GM12878 (cell line): ENCODE results near the gene INVS. TPM values are rescaled to one million over a fixed set of nuclear protein-coding genes. Genes with fewer than 3 reads are reported as not detected.

Source experiments
- ATAC-seq: fragments of 200-7000 bp; cut with Tn5 transposase; 3 replicates; pipeline ENCODE4 v1.9.1; 2020; ENCODE audit warnings: mild to moderate bottlenecking, moderate library complexity
- BruUV-seq: library from RNA; stranded (reverse); fragments of 400-500 nt; replicated peaks from 2 replicates; lab custom pipeline; 2021; lab: Mats Ljungman, UMichigan
- CTCF ChIA-PET: fragments of 300-600 bp; sonication (Branson Sonifier 250); formaldehyde crosslinking; extraction: SDS; loops from one replicate; lab custom pipeline; 2021; ENCODE audit warnings: inconsistent platforms; lab: Yijun Ruan, JAX
- POLR2A ChIA-PET: fragments of 350-600 bp; formaldehyde crosslinking; extraction: SDS; loops from one replicate; lab custom pipeline; 2021; ENCODE audit warnings: inconsistent platforms; lab: Charles Lee
- RAD21 ChIA-PET: fragments of 300-600 bp; sonication (Branson Sonifier 250); formaldehyde crosslinking; loops from one replicate; lab custom pipeline; 2023; ENCODE audit warnings: antibody characterized with exemption; ENCODE audit not compliant: unreplicated experiment; lab: Charles Lee
- SMC1A ChIA-PET: fragments of 300-600 bp; sonication (Branson Sonifier 250); formaldehyde crosslinking; loops from one replicate; lab custom pipeline; 2023; ENCODE audit not compliant: unreplicated experiment, uncharacterized antibody; lab: Charles Lee
- DNase-seq: peaks from one replicate; pipeline ENCODE4 v3.0.0-alpha.2; 2011; ENCODE audit warnings: low read depth, low spot score
- FAIRE-seq: peaks from 3 replicates; lab custom pipeline; 2011; peaks lifted over from hg19 to GRCh38; lab: Jason Lieb, UNC
- H2AFZ ChIP-seq: 2 replicates; pipeline ENCODE4 v1.6.0; 2011; ENCODE audit warnings: low read depth, low read length, control low read depth; ENCODE audit not compliant: control insufficient read depth
- H3K27ac ChIP-seq: 2 replicates; pipeline ENCODE4 v1.5.1; 2011; ENCODE audit warnings: control low read depth; ENCODE audit not compliant: control insufficient read depth, insufficient read depth
- H3K27me3 ChIP-seq, 2 experiments: replicated peaks in 1 of 2; 2 replicates each; pipeline versions ENCODE4 v1.6.0 to v1.6.1; 2011; ENCODE audit warnings: low read length in 1 of 2; ENCODE audit not compliant: control insufficient read depth in 2 of 2, insufficient read depth in 2 of 2
- H3K36me3 ChIP-seq, 2 experiments: 2 replicates each; pipeline ENCODE4 v1.5.1; 2011; ENCODE audit warnings: low read length in 1 of 2; ENCODE audit not compliant: control insufficient read depth in 2 of 2, insufficient read depth in 2 of 2
- H3K4me1 ChIP-seq: 2 replicates; pipeline ENCODE4 v1.6.1; 2011; ENCODE audit warnings: mild to moderate bottlenecking, low read length, moderate library complexity, mixed read lengths; ENCODE audit not compliant: control insufficient read depth, insufficient read depth
- H3K4me2 ChIP-seq: 2 replicates; pipeline ENCODE4 v1.6.0; 2011; ENCODE audit warnings: control low read depth; ENCODE audit not compliant: control insufficient read depth, insufficient read depth
- H3K4me3 ChIP-seq: fragments of 200-600 bp; sonication (generic); 2 replicates; pipeline ENCODE4 v1.5.1; 2016
- H3K79me2 ChIP-seq: 2 replicates; pipeline ENCODE4 v1.6.0; 2011; ENCODE audit warnings: low read length; ENCODE audit not compliant: control insufficient read depth, insufficient read depth
- H3K9ac ChIP-seq: 2 replicates; pipeline ENCODE4 v1.8.0; 2011; ENCODE audit warnings: low read length, control low read depth, mixed read lengths; ENCODE audit not compliant: control insufficient read depth, insufficient read depth
- H3K9me3 ChIP-seq: replicated peaks from 3 replicates; pipeline ENCODE4 v1.5.1; 2011; ENCODE audit warnings: mild to moderate bottlenecking, low read length; ENCODE audit not compliant: control insufficient read depth, insufficient read depth
- H4K20me1 ChIP-seq: 2 replicates; pipeline ENCODE4 v1.6.0; 2011; ENCODE audit not compliant: control insufficient read depth, insufficient read depth
- CTCF ChIP-seq, 3 experiments: IDR thresholded peaks in 2 of 3; conservative IDR thresholded peaks in 1 of 3; 2 replicates each; pipeline ENCODE4 v1.5.1; 2011; ENCODE audit warnings: low read depth in 3 of 3, low read length in 3 of 3, mild to moderate bottlenecking in 3 of 3, control low read depth in 2 of 3, moderate library complexity in 2 of 3, inconsistent platforms in 1 of 3, mixed read lengths in 1 of 3; ENCODE audit not compliant: control insufficient read depth in 2 of 3, insufficient read depth in 1 of 3; ENCODE audit errors: extremely low read depth in 1 of 3
- E2F4 ChIP-seq: IDR thresholded peaks from 2 replicates; pipeline ENCODE4 v1.6.1; 2012; ENCODE audit warnings: low read depth, low read length, improper control_type of control experiment
- RUNX3 ChIP-seq: IDR thresholded peaks from 2 replicates; pipeline ENCODE4 v1.6.1; 2012; ENCODE audit warnings: low read length, inconsistent platforms
- SREBF1 ChIP-seq: IDR thresholded peaks from 2 replicates; pipeline ENCODE4 v1.6.1; 2012; ENCODE audit warnings: mild to moderate bottlenecking, low read length
- TAF1 ChIP-seq: IDR thresholded peaks from 2 replicates; pipeline ENCODE4 v1.6.1; 2011; ENCODE audit warnings: mild to moderate bottlenecking, low read depth, low read length, borderline replicate concordance
- WGBS: methylation state at CpG from one replicate; pipeline ENCODE4 v1.1.6; 2016; ENCODE audit warnings: low lambda C conversion rate; ENCODE audit not compliant: insufficient replicate concordance, insufficient coverage; ENCODE audit errors: missing lambda C conversion rate; 5-methylcytosine and 5-hydroxymethylcytosine counted together
- in situ Hi-C: fragments of 300-500 bp; cut with MboI; formaldehyde crosslinking; loops from 9 replicates; pipeline ENCODE4 v1.14.3; 2018; ENCODE audit warnings: mixed read lengths
- intact Hi-C: fragments of 100-400 bp; cut with micrococcal nuclease; formaldehyde crosslinking; loops from one replicate; pipeline ENCODE4 v1.14.2; 2022; ENCODE audit not compliant: unreplicated experiment
- polyA plus RNA-seq, 11 experiments: library from polyadenylated mRNA; depleted of rRNA in 4 of 11; unstranded in 6 of 11; stranded (reverse) in 5 of 11; fragments of >200 nt; fragmentation: Nextera tagmentation in 4 of 11; fragmentation: Illumina TruSeq in 1 of 11; extraction: Ambion mirVana in 4 of 11; extraction: Trizol in 1 of 11; gene quantifications; 1 replicate in 1 of 11; 2 replicates in 10 of 11; pipeline versions ENCODE4 v1.2.1 to v1.2.3, GENCODE V29; 2011 to 2016; ENCODE audit warnings: inconsistent platforms in 2 of 11, missing spikeins in 2 of 11, low read depth in 1 of 11
- total RNA-seq, 4 experiments: library from RNA; depleted of rRNA in 3 of 4; stranded (reverse); fragments of >200 nt in 3 of 4; fragmentation: Illumina TruSeq in 1 of 4; extraction: Trizol in 1 of 4; gene quantifications; 2 replicates each; pipeline versions ENCODE4 v1.2.1 to v1.2.3, GENCODE V29; 2013 to 2021
- TF ChIP-seq, protein P1 (sequence below): fragments of 450-650 bp; IDR thresholded peaks from 2 replicates; pipeline ENCODE4 v1.6.1; 2014; ENCODE audit warnings: mild to moderate bottlenecking

Gene INVS
- total and polyA plus RNA-seq, 10 of the 15 experiments (the other 5 are each of a cell fraction or from before 2014, with no cell fraction given): 0.93 to 20.8 (median 13.2) TPM

DNA sequence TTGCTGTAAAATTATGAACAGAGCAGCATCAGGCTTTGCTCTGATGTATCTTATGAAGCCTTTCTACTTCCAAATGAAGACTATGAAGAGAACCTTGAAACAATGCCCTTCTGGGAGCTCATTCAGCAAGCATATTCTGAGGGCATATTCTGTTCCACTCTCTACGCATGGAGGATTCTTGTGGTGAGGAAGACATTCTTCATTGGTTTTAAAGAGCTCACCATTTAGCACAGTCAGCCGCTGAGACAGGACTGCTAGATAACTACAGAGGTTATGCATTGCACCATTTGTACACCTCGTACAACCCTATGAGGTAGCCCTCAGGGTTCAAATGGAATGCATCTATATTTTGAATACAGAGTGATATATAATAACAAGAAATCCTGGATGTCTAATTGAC is 61.0 kb downstream of the INVS start:
- SMC1A ChIA-PET: interaction anchor here (0.7 to 1.9 kb wide), 7 partner anchors 11 to 148 kb away, joined by 3 to 10 read pairs (median 3); no protein-coding TSS in a partner anchor
- RAD21 ChIA-PET: no interaction called here
- DNase-seq: peak; percentile 12
- Histone ChIP-seq H3K9me3 (no peaks in the 10 kb centered on the region), H3K9ac (no peak overlapping the region), H3K4me3 (no peak overlapping the region), H3K4me1 (no peaks in the 10 kb centered on the region), H2AFZ (no peak overlapping the region), H3K27ac (no peak overlapping the region), H3K79me2 (no peaks in the 10 kb centered on the region), H3K36me3 (no peaks in the 10 kb centered on the region), H3K27me3 (no peaks in the 10 kb centered on the region), H3K4me2 (no peak overlapping the region), H4K20me1 (no peaks in the 10 kb centered on the region)
- TF ChIP-seq E2F4 (no peak), RUNX3 (peak; percentile 59)
- TF ChIP-seq, protein P1, sequence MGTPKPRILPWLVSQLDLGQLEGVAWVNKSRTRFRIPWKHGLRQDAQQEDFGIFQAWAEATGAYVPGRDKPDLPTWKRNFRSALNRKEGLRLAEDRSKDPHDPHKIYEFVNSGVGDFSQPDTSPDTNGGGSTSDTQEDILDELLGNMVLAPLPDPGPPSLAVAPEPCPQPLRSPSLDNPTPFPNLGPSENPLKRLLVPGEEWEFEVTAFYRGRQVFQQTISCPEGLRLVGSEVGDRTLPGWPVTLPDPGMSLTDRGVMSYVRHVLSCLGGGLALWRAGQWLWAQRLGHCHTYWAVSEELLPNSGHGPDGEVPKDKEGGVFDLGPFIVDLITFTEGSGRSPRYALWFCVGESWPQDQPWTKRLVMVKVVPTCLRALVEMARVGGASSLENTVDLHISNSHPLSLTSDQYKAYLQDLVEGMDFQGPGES: no peak
- CTCF ChIA-PET: no interaction called here
- in situ Hi-C loops (no loop called here), intact Hi-C loops (no loop called here)
- POLR2A ChIA-PET: interaction anchor here (0.6 kb wide), 1 partner anchor 37 kb away, joined by 4 read pairs; no protein-coding TSS in a partner anchor
- WGBS: 34% methylated on average over 3 of the region's 3 CpGs
- FAIRE-seq: peak; percentile 13
- ATAC-seq: peak; percentile 88
- BruUV-seq: no TSS peak

DNA sequence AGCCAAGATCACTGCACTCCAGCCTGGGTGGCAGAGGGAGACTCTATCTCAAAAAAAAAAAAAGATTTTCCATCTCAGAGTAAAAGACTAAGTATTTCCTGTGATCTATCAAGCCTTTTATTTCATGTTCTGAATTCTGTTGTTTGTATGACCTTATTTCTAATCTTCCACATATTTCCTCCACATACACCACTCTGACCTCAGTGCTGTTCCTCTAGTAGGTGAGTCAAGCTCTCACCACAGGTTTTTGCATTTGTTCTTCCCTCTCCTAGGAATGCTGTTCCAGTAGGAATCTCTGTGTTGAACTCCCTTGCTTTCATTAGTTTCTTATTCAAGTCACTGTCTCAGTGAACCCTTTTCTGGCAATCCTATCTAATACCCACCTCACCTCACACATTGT is 68.1 kb downstream of the INVS start:
- POLR2A ChIA-PET: no interaction called here
- ATAC-seq (no peak), FAIRE-seq (no peak)

More for the DNA sequence above, 68.1 kb downstream of the INVS start:
- in situ Hi-C loops (no loop called here), intact Hi-C loops (no loop called here)
- H3K79me2 ChIP-seq: no peaks in the 10 kb centered on the region
- no peaks in the 10 kb centered on the region for H3K27me3 ChIP-seq
- BruUV-seq: no TSS peak
- RAD21 ChIA-PET: no interaction called here
- H3K4me1 ChIP-seq: no peaks in the 10 kb centered on the region
- CTCF ChIA-PET: interaction anchor here (0.7 kb wide), 1 partner anchor 28 kb away, joined by 3 read pairs; no protein-coding TSS in a partner anchor
- no peak for DNase-seq
- H3K27ac ChIP-seq: no peak overlapping the region
- H2AFZ ChIP-seq: no peak overlapping the region
- no peaks in the 10 kb centered on the region for H3K9me3 ChIP-seq
- no peak overlapping the region for H3K4me2 ChIP-seq
- no peak overlapping the region for H3K4me3 ChIP-seq
- no peak overlapping the region for H3K9ac ChIP-seq
- SMC1A ChIA-PET: no interaction called here
- H4K20me1 ChIP-seq: no peaks in the 10 kb centered on the region
- TF ChIP-seq CTCF (IDR thresholded peaks at IDR 0.05 in 2 of 3, conservative IDR thresholded peaks at IDR 0.05 in 1 of 3; ENCODE audit: control insufficient read depth in 2 of 3, extremely low read depth in 1 of 3, insufficient read depth in 1 of 3, low read depth in 3 of 3, low read length in 3 of 3) (no peak), TAF1 (no peak), SREBF1 (no peak)
- H3K36me3 ChIP-seq: no peaks in the 10 kb centered on the region
